Vagina (tissue), 2 donors: Measurements from ENCODE around the gene PCLAF. TPM values are rescaled to one million over a fixed set of nuclear protein-coding genes. Genes with fewer than 3 reads are reported as not detected.

Experiments
- DNase-seq, 2 donors: peaks; one replicate each; pipeline ENCODE4 v3.0.0-alpha.2; 2017; ENCODE audit errors: extremely low spot score in 2 of 2
- H3K27ac ChIP-seq: fragments of 200-600 bp; sonication (generic); one replicate; pipeline ENCODE4 v1.5.1; 2019
- H3K27me3 ChIP-seq: fragments of 200-600 bp; sonication (generic); one replicate; pipeline ENCODE4 v1.5.1; 2019
- H3K36me3 ChIP-seq, 2 donors: fragments of 200-600 bp; sonication (generic); one replicate each; pipeline ENCODE4 v1.5.1; 2017 to 2019
- H3K4me1 ChIP-seq: fragments of 200-600 bp; sonication (generic); one replicate; pipeline ENCODE4 v1.5.1; 2019
- H3K4me3 ChIP-seq, 2 donors: fragments of 200-600 bp; sonication (generic); 1 replicate in 1 of 2; 2 replicates in 1 of 2; pipeline ENCODE4 v1.5.1; 2016 to 2019
- H3K9me3 ChIP-seq: fragments of 200-600 bp; sonication (generic); one replicate; pipeline ENCODE4 v1.5.1; 2019
- POLR2A ChIP-seq, 2 donors: fragments of 450-650 bp; IDR thresholded peaks; one replicate each; pipeline ENCODE4 v1.6.1; 2017; ENCODE audit warnings: antibody characterized with exemption in 2 of 2, mild to moderate bottlenecking in 2 of 2, moderate library complexity in 2 of 2
- POLR2AphosphoS5 ChIP-seq, 2 donors: sonication (generic); formaldehyde crosslinking; IDR thresholded peaks; one replicate each; pipeline ENCODE4 v1.9.0; 2017; ENCODE audit warnings: antibody characterized with exemption in 2 of 2, mild to moderate bottlenecking in 2 of 2, low read depth in 1 of 2; ENCODE audit not compliant: insufficient read depth in 1 of 2
- intact Hi-C: fragments of 100-400 bp; cut with DNase I; formaldehyde crosslinking; loops from one replicate; pipeline ENCODE4 v1.15.1; 2023
- total RNA-seq: library from RNA; depleted of rRNA; stranded (reverse); fragments of >200 nt; gene quantifications from one replicate; pipeline ENCODE4 v1.2.3, GENCODE V29; 2016
- TF ChIP-seq, protein P1 (sequence below), 3 experiments: fragments of 450-650 bp in 2 of 3; fragments of 200-600 bp in 1 of 3; sonication (generic) in 1 of 3; IDR thresholded peaks; one replicate each; pipeline ENCODE4 v1.5.1; 2017 to 2019; ENCODE audit warnings: antibody characterized with exemption in 3 of 3, mild to moderate bottlenecking in 2 of 3, moderate library complexity in 2 of 3

Gene PCLAF
- total RNA-seq, 1 donor from 2014 or later, result 8.1 TPM

- intact Hi-C loops, result no loop called here
- TF ChIP-seq POLR2AphosphoS5 (IDR thresholded peaks at IDR 0.05; ENCODE audit: insufficient read depth in 1 of 2, low read depth in 1 of 2) (no peak), POLR2A (IDR thresholded peaks at IDR 0.05) (no peak)
- TF ChIP-seq, protein P1, sequence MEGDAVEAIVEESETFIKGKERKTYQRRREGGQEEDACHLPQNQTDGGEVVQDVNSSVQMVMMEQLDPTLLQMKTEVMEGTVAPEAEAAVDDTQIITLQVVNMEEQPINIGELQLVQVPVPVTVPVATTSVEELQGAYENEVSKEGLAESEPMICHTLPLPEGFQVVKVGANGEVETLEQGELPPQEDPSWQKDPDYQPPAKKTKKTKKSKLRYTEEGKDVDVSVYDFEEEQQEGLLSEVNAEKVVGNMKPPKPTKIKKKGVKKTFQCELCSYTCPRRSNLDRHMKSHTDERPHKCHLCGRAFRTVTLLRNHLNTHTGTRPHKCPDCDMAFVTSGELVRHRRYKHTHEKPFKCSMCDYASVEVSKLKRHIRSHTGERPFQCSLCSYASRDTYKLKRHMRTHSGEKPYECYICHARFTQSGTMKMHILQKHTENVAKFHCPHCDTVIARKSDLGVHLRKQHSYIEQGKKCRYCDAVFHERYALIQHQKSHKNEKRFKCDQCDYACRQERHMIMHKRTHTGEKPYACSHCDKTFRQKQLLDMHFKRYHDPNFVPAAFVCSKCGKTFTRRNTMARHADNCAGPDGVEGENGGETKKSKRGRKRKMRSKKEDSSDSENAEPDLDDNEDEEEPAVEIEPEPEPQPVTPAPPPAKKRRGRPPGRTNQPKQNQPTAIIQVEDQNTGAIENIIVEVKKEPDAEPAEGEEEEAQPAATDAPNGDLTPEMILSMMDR (IDR thresholded peaks at IDR 0.05), result no peak
- Histone ChIP-seq H3K4me3 (no peak overlapping the region), H3K4me1 (peaks cover 19% of the 10 kb centered on the region), H3K27me3 (no peaks in the 10 kb centered on the region), H3K9me3 (no peaks in the 10 kb centered on the region), H3K36me3 (no peaks in the 10 kb centered on the region), H3K27ac (no peak overlapping the region)
- no peak for DNase-seq
These were observed 36.5 kb downstream of the PCLAF start for GRCh38 chr15:64344651-64345294.

GRCh38 chr15:64343841-64344240 lies 37.4 kb downstream of the PCLAF start:
- Histone ChIP-seq H3K27ac (no peak overlapping the region), H3K4me3 (no peak overlapping the region), H3K36me3 (no peaks in the 10 kb centered on the region), H3K4me1 (peaks cover 14% of the 10 kb centered on the region), H3K27me3 (no peaks in the 10 kb centered on the region), H3K9me3 (no peaks in the 10 kb centered on the region)
- intact Hi-C loops, result no loop called here
- no peak for TF ChIP-seq POLR2A (IDR thresholded peaks at IDR 0.05)
- TF ChIP-seq, protein P1 (IDR thresholded peaks at IDR 0.05), result no peak
- no peak for TF ChIP-seq POLR2AphosphoS5 (IDR thresholded peaks at IDR 0.05; ENCODE audit: insufficient read depth in 1 of 2, low read depth in 1 of 2)
- DNase-seq, result no peak

- Histone ChIP-seq H3K9me3 (no peaks in the 10 kb centered on the region), H3K36me3 (no peaks in the 10 kb centered on the region), H3K27me3 (no peaks in the 10 kb centered on the region), H3K4me3 (no peak overlapping the region), H3K27ac (no peak overlapping the region), H3K4me1 (peaks cover 14% of the 10 kb centered on the region)
- intact Hi-C loops, result no loop called here
- TF ChIP-seq, protein P1 (IDR thresholded peaks at IDR 0.05), result no peak
- no peak for TF ChIP-seq POLR2A (IDR thresholded peaks at IDR 0.05)
- TF ChIP-seq POLR2AphosphoS5 (IDR thresholded peaks at IDR 0.05; ENCODE audit: insufficient read depth in 1 of 2, low read depth in 1 of 2), result no peak
- no peak for DNase-seq
These were observed 38.0 kb downstream of the PCLAF start for GRCh38 chr15:64343222-64343621.

DNA sequence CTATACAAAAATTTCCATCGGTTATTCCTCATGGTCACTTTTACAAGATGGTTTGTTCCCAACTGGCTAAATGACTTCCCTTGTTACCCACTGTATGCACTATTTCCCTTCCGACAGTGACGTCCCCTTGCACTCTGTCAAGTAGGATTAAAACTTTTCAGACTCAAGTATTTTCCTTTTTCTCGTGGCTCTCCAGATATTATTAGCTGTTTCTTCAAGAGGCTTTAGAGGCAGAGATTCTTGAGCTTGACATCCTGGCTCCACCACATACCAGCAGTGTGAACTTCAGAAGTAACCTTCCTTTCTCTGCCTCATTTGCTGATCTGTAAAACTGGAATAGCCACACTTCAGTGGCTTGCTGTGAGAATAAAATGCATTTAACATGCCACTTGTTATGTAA lies 39.3 kb downstream of the PCLAF start:
- Histone ChIP-seq H3K27ac (no peak overlapping the region), H3K4me3 (no peak overlapping the region), H3K9me3 (no peaks in the 10 kb centered on the region), H3K36me3 (no peaks in the 10 kb centered on the region), H3K4me1 (peaks cover 14% of the 10 kb centered on the region), H3K27me3 (no peaks in the 10 kb centered on the region)
- no peak for DNase-seq
- TF ChIP-seq, protein P1 (IDR thresholded peaks at IDR 0.05), result no peak
- TF ChIP-seq POLR2A (IDR thresholded peaks at IDR 0.05), result no peak
- no peak for TF ChIP-seq POLR2AphosphoS5 (IDR thresholded peaks at IDR 0.05; ENCODE audit: insufficient read depth in 1 of 2, low read depth in 1 of 2)
- intact Hi-C loops, result no loop called here

DNA sequence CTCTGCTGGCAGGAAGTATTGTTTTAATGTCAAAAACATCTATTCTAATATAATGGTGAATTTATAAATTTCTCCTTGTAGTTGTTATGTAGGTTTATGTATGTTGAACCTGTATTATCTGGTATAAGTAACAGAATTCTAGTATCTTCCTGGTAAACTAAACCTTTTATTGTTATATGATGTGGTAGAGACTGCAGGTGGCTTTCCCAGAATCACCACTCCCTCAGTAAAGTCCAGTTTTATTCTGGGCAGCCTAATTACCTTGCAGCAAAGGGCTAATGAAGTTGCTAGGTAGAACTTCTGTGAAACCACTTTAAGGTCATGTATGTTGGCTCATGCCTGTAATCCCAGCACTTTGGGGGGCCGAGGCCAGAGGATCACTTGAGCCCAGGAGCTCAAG lies 40.9 kb downstream of the PCLAF start:
- no peak overlapping the region for H3K27ac ChIP-seq
- intact Hi-C loops, result no loop called here
- no peak for DNase-seq
- no peak overlapping the region for H3K4me3 ChIP-seq
- peaks cover 12% of the 10 kb centered on the region for H3K4me1 ChIP-seq
- TF ChIP-seq POLR2A (IDR thresholded peaks at IDR 0.05), result no peak
- TF ChIP-seq, protein P1 (IDR thresholded peaks at IDR 0.05), result no peak
- TF ChIP-seq POLR2AphosphoS5 (IDR thresholded peaks at IDR 0.05; ENCODE audit: insufficient read depth in 1 of 2, low read depth in 1 of 2), result no peak
- H3K27me3 ChIP-seq, result no peaks in the 10 kb centered on the region
- no peaks in the 10 kb centered on the region for H3K9me3 ChIP-seq
- H3K36me3 ChIP-seq, result no peaks in the 10 kb centered on the region
